BJ (cell line): ENCODE results near the gene RFTN1. TPM values are rescaled to one million over a fixed set of nuclear protein-coding genes. Genes with fewer than 3 reads are reported as not detected.
A peak's percentile ranks its signal among the peaks of the same experiment; 100 is the strongest.

Experiments
- CTCF ChIA-PET: fragments of 350-600 bp; formaldehyde crosslinking; extraction: SDS; loops from one replicate; lab custom pipeline; 2021; ENCODE audit warnings: antibody characterized with exemption, inconsistent platforms; lab: Yijun Ruan, JAX
- POLR2A ChIA-PET: fragments of 300-600 bp; sonication (Branson Sonifier 250); formaldehyde crosslinking; extraction: SDS; loops from one replicate; lab custom pipeline; 2021; ENCODE audit warnings: antibody characterized with exemption; lab: Charles Lee
- DNase-seq: peaks from one replicate; pipeline ENCODE4 v3.0.0-alpha.2; 2011; ENCODE audit warnings: low read depth
- H3K27me3 ChIP-seq: 2 replicates; pipeline ENCODE4 v1.6.0; 2011; ENCODE audit warnings: low read length; ENCODE audit not compliant: control insufficient read depth, insufficient read depth
- H3K36me3 ChIP-seq: 2 replicates; pipeline ENCODE4 v1.5.1; 2011; ENCODE audit warnings: low read length; ENCODE audit not compliant: control insufficient read depth, insufficient read depth
- H3K4me3 ChIP-seq: 2 replicates; pipeline ENCODE4 v1.5.1; 2011; ENCODE audit warnings: low read depth, mild to moderate bottlenecking, control low read depth, low read length
- polyA plus RNA-seq: library from polyadenylated mRNA; depleted of rRNA; stranded (reverse); fragments of >200 nt; gene quantifications from 2 replicates; pipeline ENCODE4 v1.2.3, GENCODE V29; 2011
- TF ChIP-seq, protein P1 (sequence below): IDR thresholded peaks from 2 replicates; pipeline ENCODE4 v1.5.1; 2011; ENCODE audit warnings: low read depth, mild to moderate bottlenecking, control low read depth, inconsistent platforms, low read length, moderate library complexity; ENCODE audit not compliant: insufficient read depth

The RFTN1 gene
- polyA plus RNA-seq, 1 experiment, result 49.0 TPM

DNA sequence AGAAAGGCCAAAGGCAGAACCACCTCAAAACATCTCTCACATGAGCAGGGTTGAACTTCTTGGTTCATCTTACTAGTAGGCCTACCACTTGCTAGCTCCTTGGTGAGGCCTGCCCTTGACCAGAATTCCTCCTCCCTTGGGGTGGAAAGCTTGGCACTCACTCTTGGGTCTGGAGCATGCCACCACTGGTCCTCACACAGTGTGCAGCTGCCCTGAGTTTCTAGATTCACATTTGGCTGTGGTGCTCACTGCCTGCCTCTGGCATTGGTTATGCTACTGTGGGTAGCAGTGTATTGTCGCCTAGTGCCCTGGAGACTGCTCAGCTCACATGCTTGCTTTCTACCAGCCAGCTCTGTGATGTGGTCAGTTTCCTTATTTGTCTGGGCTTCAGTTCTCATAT is 224.8 kb downstream of the RFTN1 start:
- DNase-seq, result no peak
- Histone ChIP-seq H3K36me3 (peaks cover 4% of the 10 kb centered on the region; the same call in 1 of the 2 replicates), H3K27me3 (no peaks in the 10 kb centered on the region), H3K4me3 (no peak overlapping the region)
- ChIA-PET CTCF (interaction anchor here (0.7 to 4.4 kb wide), 5 partner anchors 224 to 262 kb away, joined by 3 to 59 read pairs (median 4); no protein-coding TSS in a partner anchor), POLR2A (no interaction called here)
- TF ChIP-seq, protein P1, sequence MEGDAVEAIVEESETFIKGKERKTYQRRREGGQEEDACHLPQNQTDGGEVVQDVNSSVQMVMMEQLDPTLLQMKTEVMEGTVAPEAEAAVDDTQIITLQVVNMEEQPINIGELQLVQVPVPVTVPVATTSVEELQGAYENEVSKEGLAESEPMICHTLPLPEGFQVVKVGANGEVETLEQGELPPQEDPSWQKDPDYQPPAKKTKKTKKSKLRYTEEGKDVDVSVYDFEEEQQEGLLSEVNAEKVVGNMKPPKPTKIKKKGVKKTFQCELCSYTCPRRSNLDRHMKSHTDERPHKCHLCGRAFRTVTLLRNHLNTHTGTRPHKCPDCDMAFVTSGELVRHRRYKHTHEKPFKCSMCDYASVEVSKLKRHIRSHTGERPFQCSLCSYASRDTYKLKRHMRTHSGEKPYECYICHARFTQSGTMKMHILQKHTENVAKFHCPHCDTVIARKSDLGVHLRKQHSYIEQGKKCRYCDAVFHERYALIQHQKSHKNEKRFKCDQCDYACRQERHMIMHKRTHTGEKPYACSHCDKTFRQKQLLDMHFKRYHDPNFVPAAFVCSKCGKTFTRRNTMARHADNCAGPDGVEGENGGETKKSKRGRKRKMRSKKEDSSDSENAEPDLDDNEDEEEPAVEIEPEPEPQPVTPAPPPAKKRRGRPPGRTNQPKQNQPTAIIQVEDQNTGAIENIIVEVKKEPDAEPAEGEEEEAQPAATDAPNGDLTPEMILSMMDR, result no peak

- ChIA-PET CTCF (interaction anchor here (1.1 to 2.0 kb wide), 3 partner anchors 18 to 263 kb away, joined by 4 to 5 read pairs (median 4); partner anchors contain the start of gene OXNAD1), POLR2A (no interaction called here)
- Histone ChIP-seq H3K27me3 (no peaks in the 10 kb centered on the region), H3K36me3 (peaks cover 4% of the 10 kb centered on the region; the same call in 1 of the 2 replicates), H3K4me3 (no peak overlapping the region)
- TF ChIP-seq, protein P1, result no peak
- no peak for DNase-seq
Observed at GRCh38 chr3:16286751-16287543, 226.6 kb downstream of the RFTN1 start.

GRCh38 chr3:16286161-16286560 is 227.3 kb downstream of the RFTN1 start:
- ChIA-PET POLR2A (no interaction called here), CTCF (interaction anchor here (1.1 to 2.0 kb wide), 5 partner anchors 17 to 264 kb away, joined by 4 to 5 read pairs (median 4); partner anchors contain the start of gene OXNAD1)
- Histone ChIP-seq H3K4me3 (no peak overlapping the region), H3K27me3 (no peaks in the 10 kb centered on the region), H3K36me3 (peaks cover 4% of the 10 kb centered on the region; the same call in 1 of the 2 replicates)
- no peak for DNase-seq
- TF ChIP-seq, protein P1, result no peak

DNA sequence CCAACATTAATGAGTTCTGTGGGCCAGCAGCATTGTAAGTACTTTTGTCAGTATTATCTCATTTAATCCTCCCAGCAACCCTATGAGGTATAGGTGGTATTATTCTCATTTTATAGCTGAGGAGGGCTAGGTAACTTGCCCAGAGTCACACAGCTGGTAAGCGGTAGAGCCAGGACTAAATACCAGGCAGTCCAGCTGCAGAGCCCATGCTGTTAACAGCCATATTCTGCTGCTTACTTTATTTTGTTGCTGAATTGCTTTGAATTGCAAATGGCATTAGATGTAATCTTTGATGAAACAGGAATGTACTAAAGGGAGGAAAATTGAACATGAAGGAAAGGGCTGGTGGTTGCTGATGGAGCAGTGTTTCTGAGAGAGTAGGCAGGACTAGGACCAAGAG is 228.9 kb downstream of the RFTN1 start:
- CTCF ChIA-PET, result interaction anchor here (0.9 to 1.3 kb wide), 2 partner anchors 233 to 260 kb away, joined by 3 to 5 read pairs; no protein-coding TSS in a partner anchor
- H3K27me3 ChIP-seq, result no peaks in the 10 kb centered on the region
- no peak overlapping the region for H3K4me3 ChIP-seq
- H3K36me3 ChIP-seq, result peaks cover 4% of the 10 kb centered on the region; the same call in 1 of the 2 replicates
- no peak for DNase-seq
- TF ChIP-seq, protein P1, result no peak
- POLR2A ChIA-PET, result no interaction called here

DNA sequence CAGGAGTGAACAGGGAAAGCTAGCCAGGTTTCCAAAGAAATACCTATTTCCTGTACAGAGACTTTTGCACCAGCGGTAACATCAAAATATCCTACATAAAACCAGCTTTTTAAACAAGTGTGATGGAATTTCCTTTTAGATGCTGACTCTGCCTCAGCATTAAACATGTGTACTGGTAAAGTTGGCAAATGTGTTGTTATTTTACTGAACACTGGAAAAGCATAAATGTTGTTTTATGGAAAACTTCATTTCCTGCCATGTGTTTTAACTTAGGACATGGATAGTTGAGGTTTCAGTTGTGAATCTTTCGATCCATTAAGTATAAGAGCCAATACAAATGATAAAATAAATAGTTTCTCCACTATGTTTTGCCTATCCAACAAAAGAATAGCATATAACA is 232.8 kb downstream of the RFTN1 start:
- no peak overlapping the region for H3K4me3 ChIP-seq
- 0 out of 2 replicates have a peak, but pooled peaks cover 1% of the 10 kb centered on the region for H3K36me3 ChIP-seq
- ChIA-PET POLR2A (no interaction called here), CTCF (interaction anchor here (0.6 to 2.6 kb wide), 3 partner anchors 10 to 271 kb away, joined by 3 to 10 read pairs (median 4); no protein-coding TSS in a partner anchor)
- peak; percentile 45 for DNase-seq
- no peaks in the 10 kb centered on the region for H3K27me3 ChIP-seq
- TF ChIP-seq, protein P1, result no peak
